ENCODE data around the gene OR5B21.

GRCh38 chr11:58506935-58507334 lies 970 bp downstream of the OR5B21 start:
- TF ChIP-seq GATA2 (IDR thresholded peaks at IDR 0.05; ENCODE audit: low read depth, low read length) (no peak), GATA3 (IDR thresholded peaks at IDR 0.05; ENCODE audit: low read depth, low read length) (no peak)

All from SH-SY5Y (cell line).